Stimulated activated CD8-positive, alpha-beta memory T cell treated with anti-CD3 and anti-CD28 coated beads, Interleukin-7, amount 100 ng/mL, for 1 hour (primary cell): ENCODE measurements around the gene HABP2.

Experiments used
- DNase-seq, 2 donors: peaks; one replicate each; pipeline ENCODE4 v3.0.0-alpha.2; 2020; ENCODE audit warnings: low read depth in 2 of 2

Gene HABP2

DNA sequence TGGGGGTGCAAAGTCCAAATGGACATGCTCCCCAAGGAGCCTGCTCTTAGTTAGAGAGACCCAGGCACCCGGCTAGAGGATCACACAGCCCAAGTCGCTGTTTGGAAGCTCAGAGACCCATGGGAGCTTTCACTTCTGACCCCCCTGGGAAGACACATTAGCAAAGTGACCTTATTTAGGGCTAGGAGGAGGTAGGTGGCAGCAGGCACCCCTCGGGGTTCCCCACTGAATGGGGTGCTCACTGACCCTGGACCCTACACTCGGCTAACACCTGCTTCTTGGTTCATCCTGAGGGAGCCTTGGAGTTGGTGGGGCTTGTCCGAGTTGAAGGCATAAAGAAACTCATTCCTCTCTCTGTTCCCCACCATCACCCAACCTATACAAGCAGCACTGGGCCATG is 27.1 kb upstream of the HABP2 start:
- no peak for DNase-seq

DNA sequence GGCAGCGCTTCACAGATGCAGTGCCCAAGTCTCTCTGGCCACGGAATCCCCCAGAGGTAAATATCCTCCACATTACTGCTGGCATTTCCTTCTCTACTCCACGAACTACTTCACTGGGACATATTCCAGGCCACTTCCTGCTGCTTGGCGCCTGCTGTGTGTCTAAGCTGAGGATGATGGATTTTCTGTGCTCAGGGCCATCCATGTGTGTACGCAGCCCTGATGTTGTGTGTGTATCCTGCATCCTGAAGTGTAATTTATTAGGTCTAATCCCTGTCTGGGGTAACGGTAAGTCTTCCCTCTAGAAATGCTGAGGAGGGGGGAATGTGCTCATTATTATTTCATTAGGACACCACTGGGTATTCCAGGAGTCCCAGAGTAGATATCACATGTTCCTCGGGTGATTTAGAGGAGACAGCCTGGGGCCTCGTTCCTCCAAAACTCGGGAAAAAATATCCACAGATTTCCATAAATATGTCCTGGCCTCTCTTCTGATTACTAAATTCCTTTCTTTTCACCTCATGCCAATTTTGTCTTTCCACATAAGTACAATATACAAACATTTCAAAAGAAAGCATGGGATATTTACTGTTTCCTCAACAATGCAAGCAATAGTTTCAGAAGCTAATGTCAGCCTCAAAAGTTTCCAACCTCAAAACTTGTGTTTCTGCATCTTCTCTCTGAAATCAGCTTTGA is 25.5 kb upstream of the HABP2 start:
- no peak for DNase-seq

DNA sequence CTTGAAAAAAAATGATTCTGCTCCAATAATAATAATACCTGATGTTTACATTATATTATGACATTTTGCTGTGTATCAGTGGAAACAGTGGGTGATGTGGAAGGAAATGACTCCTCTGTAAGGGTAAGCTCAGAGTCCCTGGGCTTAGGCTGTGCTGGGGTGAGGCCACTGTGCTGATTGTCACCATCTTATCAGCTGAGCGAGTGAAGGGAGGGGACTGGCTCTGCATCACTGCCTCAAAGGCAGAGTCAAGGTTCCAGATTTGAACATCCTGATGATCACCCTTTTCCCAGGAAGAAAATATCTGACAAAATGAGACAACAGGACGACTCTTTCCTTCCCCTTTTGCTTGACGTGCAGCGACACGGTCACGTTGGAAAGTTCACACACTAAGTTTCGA is 24.0 kb upstream of the HABP2 start:
- DNase-seq, result no peak

DNA sequence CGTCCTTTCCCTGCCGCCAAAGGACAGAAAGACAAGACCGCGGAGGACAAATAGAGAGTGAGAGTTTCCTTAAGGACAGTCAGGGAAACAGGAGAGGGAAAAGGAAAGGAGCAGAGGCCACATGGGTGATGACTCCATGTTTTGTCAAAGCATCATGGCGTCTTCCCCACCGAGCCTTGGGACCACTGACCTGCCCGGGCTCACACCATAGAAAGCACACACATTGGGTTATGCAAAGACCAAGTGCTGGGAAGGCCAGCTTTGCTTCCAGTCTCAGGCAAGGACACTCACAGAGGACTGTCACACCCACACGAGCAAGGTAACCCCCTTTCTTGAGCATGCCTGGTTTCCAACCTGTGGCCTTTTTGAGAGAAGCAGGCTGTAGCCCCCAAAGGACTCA is 23.3 kb upstream of the HABP2 start:
- no peak for DNase-seq

DNA sequence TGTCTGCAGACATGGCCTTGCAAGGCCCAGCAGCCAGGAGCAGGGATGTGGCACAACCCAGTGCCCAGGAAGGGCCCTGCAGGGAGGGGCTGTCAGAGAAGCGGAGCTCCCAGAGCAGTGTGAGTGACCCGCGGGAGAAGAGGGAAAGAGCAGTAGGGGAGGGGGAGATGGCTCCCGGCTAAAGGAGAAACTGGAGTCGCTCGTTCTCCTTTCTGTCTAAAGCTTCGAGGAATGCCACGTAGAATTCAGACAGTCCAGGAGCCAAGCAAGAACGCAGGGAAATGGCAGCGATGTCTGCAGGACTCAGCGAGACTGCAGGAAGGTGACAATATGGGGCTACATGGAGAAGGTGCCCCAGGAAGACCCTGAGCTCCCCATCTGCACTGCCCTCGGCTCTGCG is 22.4 kb upstream of the HABP2 start:
- DNase-seq, result no peak

DNA sequence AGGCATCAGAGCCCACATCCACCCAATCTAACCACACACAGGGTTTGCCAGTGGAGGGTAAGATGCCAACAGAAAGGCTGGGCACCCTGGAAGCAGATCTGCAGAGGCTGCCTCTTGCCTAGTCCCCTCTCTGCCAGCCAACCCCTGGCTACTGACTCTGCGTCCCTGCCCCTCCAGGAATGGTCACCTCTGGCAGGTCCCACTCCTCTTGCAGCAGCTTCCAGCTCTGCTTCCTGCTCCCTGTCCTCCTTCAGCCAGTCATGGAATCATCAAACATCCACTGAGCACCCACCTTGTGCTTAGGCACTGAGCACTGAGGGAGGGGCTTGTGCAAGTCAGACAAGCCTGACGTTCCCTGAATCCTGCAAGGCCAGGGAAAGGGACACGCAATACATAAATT is 20.1 kb upstream of the HABP2 start:
- no peak for DNase-seq

DNA sequence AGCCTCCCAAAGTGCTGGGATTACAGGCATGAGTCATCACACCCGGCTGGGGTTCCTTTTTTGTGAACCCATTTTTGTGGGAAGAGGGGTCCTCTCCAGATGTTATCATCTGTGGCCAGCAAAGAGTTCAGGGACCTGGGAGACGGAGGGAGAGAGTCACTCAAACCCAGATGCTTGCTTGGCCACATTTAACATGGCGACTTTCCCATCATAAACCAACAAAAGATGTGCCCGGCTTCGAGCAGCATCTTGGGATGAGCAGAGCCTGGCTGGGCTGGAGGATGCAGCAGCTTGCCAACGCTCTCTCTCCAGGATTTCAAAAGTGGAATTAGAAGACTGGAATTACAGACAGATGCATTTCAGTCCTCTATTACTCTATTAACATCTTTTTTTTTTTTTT is 19.1 kb upstream of the HABP2 start:
- no peak for DNase-seq

DNA sequence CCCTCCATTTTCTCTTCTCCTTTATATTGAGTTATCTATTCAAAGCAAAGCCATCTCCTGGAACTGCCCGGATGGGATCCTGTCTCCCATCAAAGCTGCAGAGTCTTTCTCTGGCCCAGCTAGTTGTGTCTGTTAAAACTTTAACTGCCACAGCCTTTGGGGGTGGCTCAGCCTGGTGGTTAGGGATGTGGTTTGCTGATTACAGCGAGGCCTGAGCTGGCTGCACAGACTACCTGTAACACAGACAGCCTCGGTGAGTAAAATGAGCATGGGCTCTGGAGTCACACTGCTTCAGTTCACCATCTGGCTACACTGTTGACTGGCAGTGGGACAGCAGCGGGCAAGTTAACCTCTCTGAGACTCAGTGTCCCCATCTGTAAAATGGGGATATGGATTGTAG is 18.4 kb upstream of the HABP2 start:
- DNase-seq, result no peak

DNA sequence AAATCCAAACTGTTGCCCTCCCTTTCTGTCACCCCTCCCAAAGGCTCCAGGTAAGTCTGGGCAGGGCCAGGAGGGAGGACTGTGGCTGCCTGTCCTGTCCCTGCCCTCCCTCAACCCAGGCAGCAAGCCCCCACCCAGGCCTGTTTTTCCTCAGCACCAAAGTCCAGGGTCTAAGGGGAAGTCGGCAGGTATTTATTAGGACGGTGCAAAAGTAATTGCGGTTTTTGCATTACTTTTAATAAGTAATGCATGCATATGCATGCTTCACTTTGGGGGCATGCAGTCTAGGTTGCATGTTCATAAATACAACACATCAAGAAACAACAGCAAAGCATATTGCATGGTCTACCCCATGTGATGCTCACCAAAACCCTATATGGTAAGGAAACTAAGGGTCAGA is 15.2 kb upstream of the HABP2 start:
- no peak for DNase-seq

DNA sequence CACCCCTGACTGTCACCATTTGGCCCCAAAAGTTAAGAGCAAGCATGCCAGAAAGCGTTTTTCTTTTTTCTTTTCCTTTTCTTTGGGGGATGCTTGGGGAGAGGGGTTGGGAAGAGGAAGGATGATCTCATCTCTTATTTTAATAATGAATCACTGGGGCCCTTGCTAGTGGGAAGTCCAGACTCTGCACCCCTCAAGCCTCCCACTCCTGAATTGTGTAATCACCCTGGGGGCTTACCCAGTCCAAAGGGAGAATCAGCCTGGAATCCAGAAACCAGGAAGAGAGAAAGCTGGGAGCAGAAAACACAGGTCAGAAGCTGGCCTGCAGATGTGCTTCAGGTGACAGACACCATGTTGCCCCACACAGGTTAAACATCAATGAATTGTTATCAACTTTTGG is 14.7 kb upstream of the HABP2 start:
- DNase-seq, result no peak

DNA sequence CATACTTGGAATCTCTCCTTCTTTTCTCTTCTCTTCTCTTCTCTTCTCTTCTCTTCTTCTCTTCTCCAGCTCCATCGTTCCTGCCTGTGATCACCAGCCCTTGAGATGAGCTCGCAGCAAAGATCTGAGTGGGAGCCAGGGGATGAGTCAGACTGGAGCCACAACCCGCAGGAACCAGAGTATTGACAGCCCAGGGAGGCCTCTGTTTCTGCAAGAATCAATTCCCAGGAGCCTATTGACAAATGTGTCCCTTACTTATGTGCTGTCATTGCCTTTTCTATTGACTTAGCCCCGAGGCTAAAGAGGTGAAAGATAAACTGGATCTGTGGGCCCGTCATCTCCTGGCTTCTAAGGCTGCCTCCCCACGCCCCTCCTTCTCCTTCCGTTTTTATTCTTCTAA is 13.1 kb upstream of the HABP2 start:
- DNase-seq, result no peak

DNA sequence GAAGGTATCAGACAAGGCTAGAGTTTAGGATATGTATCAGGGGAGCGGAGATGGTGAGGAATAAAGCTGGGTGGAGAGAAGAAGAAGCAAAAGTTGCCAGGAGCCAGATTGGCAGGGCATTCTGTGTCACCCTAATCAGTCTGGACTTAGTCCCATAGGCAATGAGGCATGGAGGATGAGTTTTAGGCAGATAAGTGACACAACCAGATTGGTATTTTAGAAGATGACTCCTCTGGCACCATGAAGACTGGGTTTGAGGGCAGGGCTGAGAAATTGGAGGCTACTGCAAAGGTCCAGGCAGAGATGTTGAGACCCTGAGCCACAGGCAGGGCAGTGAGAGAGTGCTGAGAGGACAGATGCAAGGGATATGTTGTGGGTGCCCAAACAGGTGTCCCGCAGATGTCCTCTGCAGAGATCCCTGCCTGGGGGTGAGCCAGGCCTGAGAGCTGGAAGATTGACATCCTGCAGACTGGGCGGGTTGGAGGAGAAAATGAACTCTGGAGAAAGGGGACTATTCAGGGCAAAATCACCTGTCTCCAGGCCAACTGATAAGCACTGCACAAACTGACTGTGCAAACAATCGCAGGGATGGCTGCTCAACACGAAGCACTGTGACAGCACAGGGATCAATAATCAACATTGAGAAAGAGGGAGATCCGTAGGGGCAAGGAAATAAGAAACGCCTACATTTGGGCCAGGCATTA is 11.9 kb upstream of the HABP2 start:
- no peak for DNase-seq

DNA sequence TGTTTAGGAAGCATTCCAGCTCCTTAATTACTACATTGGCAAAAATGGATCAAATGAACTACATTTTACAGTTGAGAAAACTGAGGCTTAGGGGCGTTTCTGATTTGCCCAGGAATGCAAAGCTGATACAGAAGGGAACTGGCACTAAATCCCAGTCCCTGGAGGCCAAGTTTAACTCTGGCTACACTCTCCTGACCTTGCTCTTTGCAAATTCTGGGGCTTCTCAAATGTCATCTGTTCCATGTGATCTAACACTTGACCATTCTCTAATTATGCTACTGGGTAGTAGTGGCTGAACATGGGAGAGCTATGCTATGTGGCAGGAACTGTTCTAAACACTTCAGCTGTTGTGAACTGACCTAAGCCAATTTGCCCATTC is 11.3 kb upstream of the HABP2 start:
- no peak for DNase-seq

DNA sequence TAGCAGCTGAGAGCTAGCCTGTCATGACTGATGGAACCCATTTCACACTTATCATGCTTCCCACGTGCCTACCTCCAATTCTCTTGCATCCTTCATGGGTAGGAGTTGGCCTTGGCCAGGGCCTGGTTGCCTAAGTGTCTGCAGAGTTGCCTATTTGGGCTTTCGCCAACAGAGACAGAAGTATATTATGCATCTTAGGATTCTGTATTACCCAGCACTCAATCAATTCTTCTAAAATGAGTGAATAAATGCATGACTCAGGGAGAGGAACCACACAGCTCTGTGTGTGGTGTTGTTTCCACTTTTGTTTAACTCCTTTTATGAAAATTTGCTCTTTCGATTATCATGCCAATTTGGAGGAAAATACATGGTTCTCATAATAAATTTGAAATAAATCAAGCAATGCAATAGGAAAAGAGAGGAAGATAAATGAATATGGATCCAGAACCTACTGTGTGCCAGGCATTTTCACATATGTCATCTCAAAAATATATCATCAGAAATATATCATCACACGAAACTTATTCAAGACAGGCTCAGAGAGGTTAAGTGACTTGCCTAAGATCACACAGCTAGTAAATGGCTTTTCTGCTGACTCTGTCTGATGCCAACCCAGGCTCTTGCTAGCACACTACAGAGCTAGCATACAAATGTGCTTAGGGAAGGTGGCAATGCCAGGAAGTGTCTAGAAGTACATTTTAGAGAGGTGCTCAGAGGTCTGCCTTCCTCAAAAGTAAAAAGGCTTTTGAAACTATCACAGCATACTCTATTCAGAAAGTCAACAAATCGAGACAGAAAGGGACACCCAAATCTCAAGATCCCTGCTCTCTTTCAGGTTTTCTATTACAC is 9.5 kb upstream of the HABP2 start:
- DNase-seq, result no peak

DNA sequence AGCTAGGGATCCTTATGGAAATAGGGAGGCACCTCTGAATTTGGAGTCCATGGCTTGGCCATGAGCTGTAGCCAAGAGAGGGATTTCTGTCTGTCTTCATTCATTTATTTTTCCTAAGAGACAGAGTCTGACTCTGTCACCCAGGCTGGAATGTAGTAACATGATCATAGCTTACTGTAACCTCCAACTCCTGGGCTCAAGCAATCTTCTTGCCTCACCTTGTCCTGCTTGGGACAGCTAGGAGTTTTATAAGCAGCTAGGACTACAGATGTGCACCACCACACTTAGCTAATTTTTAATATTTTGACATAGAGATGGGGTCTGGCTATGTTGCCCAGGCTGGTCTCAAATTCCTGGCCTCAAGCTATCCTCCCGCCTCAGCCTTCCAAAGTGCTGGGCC is 8.5 kb upstream of the HABP2 start:
- no peak for DNase-seq

DNA sequence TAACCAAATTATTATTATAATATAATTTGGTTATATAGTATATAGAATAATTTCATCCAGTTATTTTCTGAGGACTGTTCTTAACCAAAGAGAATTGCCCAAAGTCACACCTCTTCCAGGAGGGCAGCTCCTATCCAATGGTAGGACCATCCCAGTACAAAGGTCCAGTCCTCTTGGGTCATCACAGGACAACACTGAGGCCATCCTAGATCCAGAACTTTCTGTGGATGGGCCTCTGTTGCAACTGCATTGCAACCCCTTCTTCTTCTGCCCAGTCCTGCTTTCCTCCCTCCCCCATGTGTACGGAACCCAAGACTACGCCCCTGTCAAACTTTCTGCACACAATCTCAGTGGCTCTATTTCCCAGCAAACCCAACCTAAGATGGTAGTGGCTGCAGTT is 5.4 kb upstream of the HABP2 start:
- DNase-seq, result no peak

DNA sequence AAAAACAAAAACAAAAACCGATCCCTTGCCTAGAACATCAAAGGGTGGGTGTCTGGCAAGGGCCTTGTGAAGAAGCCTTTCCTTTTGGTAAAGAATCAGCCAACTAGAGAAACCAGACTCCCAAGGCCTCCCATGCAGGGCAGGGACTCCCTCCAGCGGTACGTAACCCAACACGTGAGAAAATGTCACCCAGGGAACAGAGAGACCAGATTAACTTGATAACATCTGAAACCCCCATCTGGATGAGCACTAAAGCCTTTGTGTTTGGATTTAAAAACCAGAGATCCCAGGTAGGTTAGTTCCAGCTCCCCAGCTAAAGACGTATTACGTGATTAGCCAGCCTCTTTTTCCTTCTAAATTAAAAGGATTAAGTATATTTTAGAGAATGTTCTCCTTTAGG is 3.0 kb upstream of the HABP2 start:
- no peak for DNase-seq

DNA sequence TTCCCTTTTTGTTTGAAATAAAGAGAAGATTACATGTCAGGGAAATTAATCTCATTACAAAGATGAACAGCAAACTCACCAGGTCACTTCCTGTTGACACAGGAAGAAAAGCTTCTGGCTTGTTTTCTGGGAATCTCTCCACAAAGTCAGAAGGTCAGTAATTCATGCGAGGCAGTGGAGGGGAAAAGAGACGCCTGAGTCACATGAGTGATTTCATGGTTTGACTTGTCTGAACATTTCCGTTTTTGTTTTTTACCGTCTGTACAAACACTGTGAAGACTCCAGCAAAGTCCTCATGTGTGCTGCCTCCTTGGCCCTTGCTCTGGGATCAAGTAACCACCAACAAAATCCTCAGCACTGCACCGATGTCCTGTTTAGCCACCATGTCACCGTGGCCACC is 2.5 kb upstream of the HABP2 start:
- no peak for DNase-seq

DNA sequence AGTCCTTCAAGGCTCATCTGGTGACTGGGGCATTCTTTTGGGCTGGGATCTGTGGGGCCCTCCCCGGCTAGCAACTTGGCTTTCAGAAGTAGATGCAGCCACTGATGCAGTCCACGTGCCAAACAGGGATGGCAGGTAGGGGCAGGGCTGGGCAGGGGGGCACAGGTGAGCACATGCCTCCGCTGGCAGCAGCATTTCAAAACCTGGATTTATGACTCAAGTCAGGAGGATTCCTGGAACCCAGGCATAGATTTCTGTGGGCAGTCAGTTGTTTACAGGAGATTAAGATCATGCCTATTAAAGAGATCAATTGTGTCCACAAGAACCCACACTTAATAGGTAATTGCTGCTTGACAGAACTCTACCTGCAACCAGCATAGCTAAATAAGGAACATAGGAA is 839 bp upstream of the HABP2 start:
- no peak for DNase-seq

DNA sequence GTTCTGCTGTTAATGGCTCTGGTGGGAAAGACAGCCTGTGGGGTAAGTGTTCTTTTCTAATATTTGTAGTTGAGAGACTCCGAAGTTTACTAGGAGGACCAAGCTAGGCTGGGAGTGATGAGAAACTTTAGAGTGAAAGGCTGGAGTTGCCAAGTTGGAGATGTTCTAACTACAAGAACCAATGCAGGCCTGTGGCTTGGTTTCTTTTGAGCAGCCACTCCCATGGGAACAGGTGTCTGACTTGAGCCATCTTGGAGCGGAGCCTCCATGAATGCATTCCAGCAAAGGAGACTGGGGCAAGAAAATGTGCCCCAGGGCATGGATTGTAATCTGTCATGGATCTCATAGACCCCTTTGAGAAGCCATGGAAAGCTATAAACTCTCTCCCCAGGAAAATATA is 296 bp downstream of the HABP2 start:
- DNase-seq, result no peak

DNA sequence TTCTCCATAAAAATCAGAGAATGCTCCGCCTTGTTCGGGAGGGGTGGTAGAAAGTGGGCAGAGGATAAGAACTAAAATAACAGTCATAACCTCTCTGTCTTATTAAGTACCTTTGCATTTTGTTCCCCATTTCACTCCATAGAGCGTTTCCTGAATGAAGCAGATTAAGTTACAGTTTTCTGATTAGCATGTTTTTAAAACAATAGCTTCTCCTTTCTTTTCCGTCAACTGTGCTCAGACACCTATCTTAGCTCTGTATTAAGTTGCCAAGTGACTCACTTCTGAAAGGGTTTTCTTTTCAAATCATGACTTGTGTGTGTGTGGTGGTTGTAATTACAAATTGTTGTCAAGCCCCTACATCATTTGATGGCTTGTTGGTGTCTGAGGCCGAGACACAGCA is 1.4 kb downstream of the HABP2 start:
- DNase-seq, result no peak

DNA sequence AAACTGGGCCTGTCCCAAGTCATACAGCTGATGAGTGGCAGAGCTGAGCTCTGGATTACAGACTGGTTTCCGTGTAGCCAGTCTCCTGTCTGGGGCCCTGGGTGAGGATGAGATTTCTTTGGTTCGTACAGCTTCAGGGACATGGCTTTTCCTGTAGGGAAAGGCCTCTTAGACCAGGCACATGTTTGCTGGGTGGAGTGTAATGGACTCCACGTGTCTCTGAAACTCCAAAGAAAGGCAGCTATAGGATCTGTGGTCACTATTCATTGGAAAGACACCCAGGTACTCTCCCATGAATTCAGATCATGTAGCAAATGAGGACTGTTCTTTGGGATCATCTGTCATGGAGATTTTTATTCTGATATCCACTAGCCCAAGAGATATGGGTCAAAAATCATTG is 2.4 kb downstream of the HABP2 start:
- no peak for DNase-seq

DNA sequence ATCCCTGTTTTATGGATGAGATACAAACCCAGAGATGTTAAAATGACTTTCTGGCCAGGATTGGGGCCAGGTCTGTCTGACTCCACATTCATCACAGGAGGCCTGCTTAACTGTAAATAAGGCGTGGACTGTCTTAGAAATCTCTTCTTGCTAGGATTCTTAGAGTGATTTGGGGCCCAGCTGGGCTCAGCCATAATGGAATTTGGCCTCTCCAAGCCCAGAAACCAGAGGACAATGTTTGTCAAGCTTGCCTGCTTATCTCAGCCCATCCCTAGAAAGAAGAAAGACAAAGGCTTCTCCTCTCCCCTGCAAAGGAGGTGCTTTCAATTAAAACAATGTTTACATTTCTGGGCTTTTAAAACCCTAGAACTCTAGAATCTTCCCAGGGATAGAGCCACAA is 2.9 kb downstream of the HABP2 start:
- DNase-seq, result no peak
